DND-41 (cell line): Measurements from ENCODE around the gene FGF14.

Experiments
- EZH2 ChIP-seq: IDR thresholded peaks from 3 replicates; pipeline ENCODE4 v1.6.1; 2012; ENCODE audit warnings: borderline replicate concordance, low read depth, mild to moderate bottlenecking, moderate library complexity, low read length, inconsistent platforms; ENCODE audit not compliant: severe bottlenecking
- TF ChIP-seq, protein P1 (sequence below): IDR thresholded peaks from 2 replicates; pipeline ENCODE4 v1.5.1; 2012; ENCODE audit warnings: borderline replicate concordance, low read length, moderate library complexity, mild to moderate bottlenecking; ENCODE audit not compliant: poor library complexity, severe bottlenecking; ENCODE audit errors: extremely low read depth

GRCh38 chr13:102049853-102050252 is 352.0 kb downstream of the FGF14 start:
- TF ChIP-seq, protein P1, sequence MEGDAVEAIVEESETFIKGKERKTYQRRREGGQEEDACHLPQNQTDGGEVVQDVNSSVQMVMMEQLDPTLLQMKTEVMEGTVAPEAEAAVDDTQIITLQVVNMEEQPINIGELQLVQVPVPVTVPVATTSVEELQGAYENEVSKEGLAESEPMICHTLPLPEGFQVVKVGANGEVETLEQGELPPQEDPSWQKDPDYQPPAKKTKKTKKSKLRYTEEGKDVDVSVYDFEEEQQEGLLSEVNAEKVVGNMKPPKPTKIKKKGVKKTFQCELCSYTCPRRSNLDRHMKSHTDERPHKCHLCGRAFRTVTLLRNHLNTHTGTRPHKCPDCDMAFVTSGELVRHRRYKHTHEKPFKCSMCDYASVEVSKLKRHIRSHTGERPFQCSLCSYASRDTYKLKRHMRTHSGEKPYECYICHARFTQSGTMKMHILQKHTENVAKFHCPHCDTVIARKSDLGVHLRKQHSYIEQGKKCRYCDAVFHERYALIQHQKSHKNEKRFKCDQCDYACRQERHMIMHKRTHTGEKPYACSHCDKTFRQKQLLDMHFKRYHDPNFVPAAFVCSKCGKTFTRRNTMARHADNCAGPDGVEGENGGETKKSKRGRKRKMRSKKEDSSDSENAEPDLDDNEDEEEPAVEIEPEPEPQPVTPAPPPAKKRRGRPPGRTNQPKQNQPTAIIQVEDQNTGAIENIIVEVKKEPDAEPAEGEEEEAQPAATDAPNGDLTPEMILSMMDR, result no peak
- no peak for TF ChIP-seq EZH2
